Fibroblast of skin of abdomen (primary cell): ENCODE measurements around the gene ZBTB43.

Experiments used
- DNase-seq: peaks from one replicate; pipeline ENCODE4 v3.0.0-alpha.2; 2013

Gene ZBTB43

GRCh38 chr9:126860077-126860756 is 55.4 kb downstream of the ZBTB43 start, which contains the start of gene ZBTB34:
TSS of gene ZBTB34 (plus strand) at chr9:126860639. CDS start at chr9:126879400, 18,761 bp downstream.
- DNase-seq, result peak; percentile 57

GRCh38 chr9:126860757-126861466 is 56.1 kb downstream of the ZBTB43 start:
- DNase-seq, result no peak

GRCh38 chr9:126861707-126862103 is 56.9 kb downstream of the ZBTB43 start:
- DNase-seq, result peak; percentile 48

GRCh38 chr9:126862104-126862761 is 57.4 kb downstream of the ZBTB43 start:
- DNase-seq, result no peak

GRCh38 chr9:126864771-126865170 is 59.9 kb downstream of the ZBTB43 start:
- DNase-seq, result no peak

GRCh38 chr9:126869368-126869767 is 64.5 kb downstream of the ZBTB43 start:
- no peak for DNase-seq

GRCh38 chr9:126872516-126872915 is 67.7 kb downstream of the ZBTB43 start:
- no peak for DNase-seq

- DNase-seq, result no peak
Measured at GRCh38 chr9:126874546-126875314, 69.9 kb downstream of the ZBTB43 start.

- DNase-seq, result no peak
Measured at GRCh38 chr9:126875756-126876510, 71.1 kb downstream of the ZBTB43 start.

- no peak for DNase-seq
Measured at GRCh38 chr9:126876531-126876930, 71.7 kb downstream of the ZBTB43 start.

- no peak for DNase-seq
Measured at GRCh38 chr9:126877418-126877817, 72.6 kb downstream of the ZBTB43 start.

- no peak for DNase-seq
Measured at GRCh38 chr9:126879288-126879687, 74.4 kb downstream of the ZBTB43 start.

GRCh38 chr9:126880226-126880946 is 75.5 kb downstream of the ZBTB43 start:
- DNase-seq, result no peak

GRCh38 chr9:126880947-126881332 is 76.1 kb downstream of the ZBTB43 start:
- DNase-seq, result no peak

- no peak for DNase-seq
Measured at GRCh38 chr9:126882746-126883145, 77.9 kb downstream of the ZBTB43 start.

GRCh38 chr9:126883636-126884035 is 78.8 kb downstream of the ZBTB43 start:
- peak; percentile 19 for DNase-seq

- no peak for DNase-seq
Measured at GRCh38 chr9:126885131-126885641, 80.3 kb downstream of the ZBTB43 start.

- no peak for DNase-seq
Measured at GRCh38 chr9:126886034-126886822, 81.4 kb downstream of the ZBTB43 start.

- no peak for DNase-seq
Measured at GRCh38 chr9:126886897-126887296, 82.1 kb downstream of the ZBTB43 start.
